GM12892 (cell line): ENCODE data around the gene PLPP1.

Source experiments
- POLR2A ChIP-seq: IDR thresholded peaks from 2 replicates; pipeline ENCODE4 v1.6.1; 2011; ENCODE audit warnings: low read depth, low read length, control low read depth
- POLR2AphosphoS5 ChIP-seq: IDR thresholded peaks from 2 replicates; pipeline ENCODE4 v1.6.1; 2011; ENCODE audit warnings: low read depth, low read length, control low read depth
- TAF1 ChIP-seq: IDR thresholded peaks from 2 replicates; pipeline ENCODE4 v1.6.1; 2011; ENCODE audit warnings: low read depth, mild to moderate bottlenecking, control low read depth, low read length, borderline replicate concordance

GRCh38 chr5:55454282-55454681, 80.5 kb downstream of the PLPP1 start:
- TF ChIP-seq TAF1 = no peak
- TF ChIP-seq POLR2A = no peak
- TF ChIP-seq POLR2AphosphoS5 = no peak
